CD4-positive, alpha-beta T cell treated with Interleukin-1 beta for 1 hour (primary cell): ENCODE measurements around the gene FGGY.
"Not testable (repeated sequence)": the region's sequence is repeated elsewhere in the genome, so short reads cannot be mapped to it uniquely, and the experiment has no call there.

Experiments
- DNase-seq, 2 donors: peaks; one replicate each; pipeline ENCODE4 v3.0.0-alpha.2; 2020 to 2022

FGGY gene

DNA sequence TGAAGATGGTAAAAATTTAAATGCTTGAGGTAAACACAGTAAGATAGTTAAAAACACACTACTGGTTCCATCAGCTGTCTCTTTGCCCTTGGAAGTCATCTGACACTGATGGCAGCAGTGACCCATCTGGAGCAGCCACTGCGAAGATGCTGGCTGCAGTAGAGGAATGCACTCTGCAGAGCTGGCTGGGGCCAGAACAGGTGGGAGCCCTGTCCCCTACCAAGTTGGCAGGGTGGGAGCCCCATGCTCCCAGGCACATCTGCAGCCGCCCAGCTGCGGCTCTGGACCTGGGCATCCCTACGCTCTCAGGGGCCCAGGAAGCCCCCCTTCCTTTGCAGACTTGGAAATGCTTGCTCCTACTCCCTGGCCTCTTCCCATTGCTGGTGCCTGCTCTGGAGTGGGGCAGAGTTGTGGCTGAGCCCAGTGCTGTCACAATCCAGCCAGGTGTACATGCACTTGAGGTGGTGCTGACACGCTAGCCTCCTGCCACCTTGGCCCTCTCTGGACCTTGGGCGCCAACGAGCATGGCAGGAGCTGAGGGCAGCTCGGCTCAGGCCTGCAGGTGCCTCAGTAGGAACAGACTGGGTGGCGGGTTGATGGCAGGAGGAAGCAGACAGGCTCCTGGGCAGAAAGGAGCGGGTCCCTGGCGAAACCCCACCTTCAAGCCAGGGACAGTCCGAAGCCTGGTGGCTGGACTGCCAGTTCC is 227.0 kb downstream of the FGGY start:
- no peak for DNase-seq

DNA sequence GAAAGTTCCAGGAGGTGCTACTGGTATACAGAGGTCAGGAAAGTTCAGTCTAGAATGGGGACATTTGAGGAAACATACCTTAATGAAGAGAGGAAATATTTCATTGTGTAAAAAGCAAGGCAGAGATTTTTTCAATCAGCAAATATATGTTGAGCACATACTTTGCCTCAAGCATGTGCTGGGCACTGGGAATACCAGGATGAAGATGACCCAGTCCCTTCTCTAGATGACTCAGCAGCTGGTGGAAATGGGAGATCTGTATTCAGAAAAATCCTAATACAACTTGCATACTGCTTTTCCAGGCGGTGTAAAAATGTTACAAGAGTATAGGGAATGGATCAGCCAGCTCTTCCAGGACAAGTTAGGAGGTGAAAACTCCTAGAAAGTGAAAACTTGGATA is 229.3 kb downstream of the FGGY start:
- no peak for DNase-seq

DNA sequence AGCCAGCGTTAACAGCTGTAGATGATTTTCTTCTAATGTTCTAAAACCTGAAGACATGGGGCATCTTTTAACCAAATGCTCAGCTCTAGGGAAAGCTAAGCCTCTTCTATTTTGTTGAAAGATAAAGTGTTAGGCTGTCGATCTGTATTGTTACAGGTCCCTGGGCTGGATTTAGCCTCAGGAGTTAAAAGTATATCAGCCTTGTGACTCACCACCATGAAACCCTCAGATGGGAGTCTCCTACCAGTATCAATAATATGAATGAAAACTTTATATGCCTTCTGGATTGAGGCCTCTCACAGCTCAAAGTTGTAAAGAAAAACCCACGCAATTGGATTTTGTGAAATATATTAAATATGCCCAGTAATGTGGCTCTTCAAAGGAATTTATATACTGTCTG is 231.6 kb downstream of the FGGY start:
- DNase-seq, result no peak

DNA sequence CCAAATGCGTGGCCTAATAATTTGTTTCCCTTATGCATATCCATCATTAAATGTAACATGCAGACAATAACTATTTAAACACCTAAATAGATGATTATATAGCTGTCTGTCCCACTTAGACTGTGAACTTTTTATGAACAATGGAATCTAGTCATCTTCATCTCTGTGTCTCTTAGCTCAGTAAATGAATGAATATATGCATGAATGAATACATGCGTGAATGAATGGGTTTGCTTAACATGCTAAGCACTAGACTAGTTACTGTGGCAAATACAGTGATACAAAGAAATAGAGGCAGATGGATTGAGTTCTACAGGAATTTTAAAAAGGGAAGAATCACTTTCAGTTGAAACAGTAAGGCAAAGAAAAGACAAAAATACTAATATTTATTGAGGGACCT is 232.0 kb downstream of the FGGY start:
- no peak for DNase-seq

DNA sequence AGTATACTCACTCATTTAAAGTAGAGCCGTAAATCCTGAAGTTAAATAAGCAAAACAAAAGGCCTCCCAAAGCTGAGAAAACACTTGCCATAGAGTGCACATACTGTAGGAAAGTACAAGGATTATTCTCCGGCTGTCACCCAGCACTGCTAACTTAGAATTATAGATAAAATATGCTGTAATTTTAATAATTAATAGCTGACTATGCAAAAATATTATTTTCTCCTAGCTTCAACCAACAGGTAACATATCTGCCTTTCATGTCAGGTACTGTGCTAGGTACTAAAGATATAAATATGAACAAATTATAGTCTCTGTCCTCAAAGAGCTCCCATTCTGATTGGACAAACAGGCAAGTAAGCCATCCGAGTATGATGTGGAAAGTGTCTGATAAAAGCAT is 233.2 kb downstream of the FGGY start:
- no peak for DNase-seq

DNA sequence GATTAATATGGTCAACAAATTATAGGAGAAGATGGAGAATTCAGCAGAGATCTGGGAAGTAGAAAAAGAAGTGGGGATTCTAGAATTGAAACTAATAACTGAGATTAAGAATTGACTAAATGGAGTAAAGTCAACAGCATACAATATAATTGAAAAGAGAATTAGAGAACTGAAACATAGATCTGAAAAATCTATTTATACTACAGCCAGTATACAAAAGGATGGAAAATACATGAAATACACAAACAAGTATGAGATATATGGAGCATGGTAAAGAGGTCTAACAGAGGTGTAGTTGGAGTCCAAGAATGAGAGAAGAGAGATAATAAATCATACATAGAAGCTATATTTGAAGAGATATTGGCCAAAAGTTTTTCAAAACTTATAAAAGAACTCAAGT is 235.2 kb downstream of the FGGY start:
- no peak for DNase-seq

DNA sequence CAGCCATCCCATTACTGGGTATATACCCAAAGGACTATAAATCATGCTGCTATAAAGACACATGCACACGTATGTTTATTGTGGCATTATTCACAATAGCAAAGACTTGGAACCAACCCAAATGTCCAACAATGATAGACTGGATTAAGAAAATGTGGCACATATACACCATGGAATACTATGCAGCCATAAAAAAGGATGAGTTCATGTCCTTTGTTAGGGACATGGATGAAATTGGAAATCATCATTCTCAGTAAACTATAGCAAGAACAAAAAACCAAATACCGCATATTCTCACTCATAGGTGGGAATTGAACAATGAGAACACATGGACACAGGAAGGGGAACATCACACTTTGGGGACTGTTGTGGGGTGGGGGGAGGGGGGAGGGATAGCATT is 241.6 kb downstream of the FGGY start:
- DNase-seq, result not testable (repeated sequence)

DNA sequence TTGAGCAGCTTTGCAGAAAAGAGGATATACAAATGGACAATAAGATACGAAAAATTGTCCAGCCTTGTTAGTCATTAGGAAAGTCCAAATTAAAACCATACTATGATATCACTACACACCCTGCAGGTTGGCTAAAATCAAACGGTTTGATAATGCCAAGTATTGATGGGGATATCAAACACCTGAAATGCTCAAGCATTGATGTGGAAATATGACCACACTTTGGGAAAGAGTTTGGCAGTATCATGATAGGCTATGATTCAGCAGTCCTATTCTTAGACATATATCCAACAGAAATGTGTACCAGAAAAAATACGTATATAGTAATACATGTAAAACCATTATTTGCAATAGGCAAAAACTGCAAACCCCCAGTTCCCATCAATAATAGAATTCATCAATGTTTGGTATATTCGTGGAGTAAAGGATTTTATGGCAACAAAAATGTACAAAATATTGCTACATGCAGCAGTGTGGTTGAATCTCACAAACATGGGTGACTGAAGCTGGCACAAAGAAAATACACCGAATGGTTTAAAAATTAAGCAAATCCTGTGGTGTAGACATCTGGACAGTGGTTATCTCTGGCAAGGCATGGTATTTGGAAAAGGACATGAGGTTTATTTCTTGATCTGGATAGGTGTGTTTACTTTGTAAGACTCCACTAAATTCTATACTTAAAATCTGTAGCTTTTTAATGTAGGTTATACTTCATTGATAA is 243.2 kb downstream of the FGGY start:
- DNase-seq, result no peak

DNA sequence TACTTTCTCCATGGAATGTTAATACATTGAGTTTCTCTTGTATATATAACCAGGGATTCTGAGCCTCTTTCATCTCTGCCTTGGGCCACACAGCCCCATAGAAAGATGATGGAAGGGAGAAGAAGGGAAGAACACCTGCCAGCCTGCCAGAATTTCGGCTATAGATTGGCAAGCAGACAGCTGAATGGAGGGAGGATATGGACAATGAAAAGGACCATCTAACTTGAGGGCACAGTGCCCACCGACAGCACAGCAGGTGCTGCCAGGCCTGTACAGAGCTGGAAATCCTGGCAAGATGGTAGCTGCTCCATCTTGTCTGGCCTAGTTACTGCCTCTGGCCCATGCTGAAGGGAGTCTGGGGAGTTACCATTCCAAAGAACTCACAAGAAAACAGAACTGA is 244.3 kb downstream of the FGGY start:
- no peak for DNase-seq

DNA sequence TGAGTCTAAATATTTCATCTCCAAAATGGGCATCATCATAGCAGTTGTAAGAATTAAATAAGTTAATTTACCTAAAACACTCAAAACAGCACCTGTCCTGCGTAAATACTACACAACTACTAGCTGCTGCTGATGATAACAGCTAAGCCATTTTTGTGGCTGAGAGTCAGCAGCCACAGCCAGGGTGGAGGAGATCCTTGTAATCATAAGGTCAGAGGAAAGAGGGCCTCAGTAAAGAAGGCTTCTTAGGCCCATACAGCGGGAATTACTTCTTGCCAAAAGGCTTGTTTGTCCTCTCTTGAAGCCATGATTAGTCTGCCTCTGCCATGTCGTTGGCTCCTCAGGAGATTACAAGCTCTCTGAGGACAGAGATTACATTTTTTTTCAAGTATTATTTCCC is 245.0 kb downstream of the FGGY start:
- DNase-seq, result no peak

DNA sequence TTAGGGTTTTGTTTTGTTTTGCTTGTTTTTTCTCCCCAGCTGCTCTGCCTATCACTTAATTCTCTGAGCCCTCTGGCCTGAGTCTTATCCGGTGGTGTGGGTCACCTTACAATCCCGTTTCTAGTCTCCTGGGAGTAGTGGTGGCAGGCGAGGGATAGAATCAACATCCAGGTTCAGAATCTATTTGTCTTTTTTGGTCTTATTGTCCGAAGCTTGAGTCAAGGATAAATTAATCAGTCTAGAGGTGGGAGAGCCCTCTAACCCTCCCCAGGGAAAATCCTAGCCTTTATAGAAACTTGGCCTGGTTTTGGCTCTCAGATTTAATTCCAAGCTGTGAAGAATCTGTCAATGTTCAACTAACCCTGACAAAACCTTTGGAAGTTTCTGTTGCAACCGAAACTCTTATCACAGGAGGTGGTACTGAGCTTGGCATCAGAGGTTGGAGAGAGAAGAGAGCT is 246.3 kb downstream of the FGGY start:
- no peak for DNase-seq

DNA sequence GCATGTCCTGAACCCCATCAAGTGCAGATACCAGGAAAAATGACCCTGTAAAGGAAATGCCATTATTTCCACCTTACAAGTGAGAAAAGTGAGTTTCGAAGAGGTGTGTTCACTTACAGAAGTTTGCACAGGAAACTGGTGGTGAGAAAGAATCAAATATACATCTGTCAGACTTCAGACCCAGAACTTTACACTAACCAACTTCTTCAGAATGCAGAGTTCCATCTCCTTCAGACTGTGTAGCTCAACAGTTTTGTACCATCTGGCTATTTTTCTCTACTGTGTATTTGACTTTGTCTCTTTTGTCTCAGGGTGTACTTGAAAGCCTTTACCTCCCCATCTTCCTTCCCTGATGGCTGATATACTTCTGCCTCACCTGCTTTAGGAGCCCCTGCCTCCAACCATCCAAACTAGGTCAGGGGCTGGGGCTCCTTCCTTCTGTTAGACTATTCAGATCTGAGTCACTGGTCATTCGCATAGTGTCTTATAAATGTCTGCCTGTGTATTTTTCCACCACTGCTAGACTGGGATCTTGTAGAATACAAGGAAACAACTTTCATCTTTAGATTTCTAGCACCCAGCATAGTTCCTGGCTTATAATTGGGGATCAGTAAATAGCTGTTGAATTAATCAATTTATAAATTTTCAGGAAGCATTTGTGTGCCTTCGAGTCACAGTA is 247.9 kb downstream of the FGGY start:
- DNase-seq, result no peak

DNA sequence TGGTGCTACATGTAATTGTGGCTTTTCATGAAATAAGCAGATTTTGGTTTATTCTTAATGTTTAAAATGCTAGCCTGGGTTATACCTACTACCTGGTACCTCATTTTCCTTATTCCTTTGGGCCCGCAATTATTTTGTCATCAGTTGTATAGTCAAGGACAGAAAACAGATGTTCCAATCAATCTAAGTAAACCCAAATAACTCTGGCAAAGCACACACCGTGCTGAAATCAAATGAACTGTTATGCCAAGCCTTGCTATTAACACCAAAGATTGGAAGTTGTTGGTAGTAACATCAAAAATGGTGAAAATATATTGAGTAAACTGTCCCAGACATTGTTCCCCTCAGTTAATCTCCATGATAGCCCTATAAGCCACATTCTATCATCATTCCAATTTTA is 248.9 kb downstream of the FGGY start:
- DNase-seq, result no peak

DNA sequence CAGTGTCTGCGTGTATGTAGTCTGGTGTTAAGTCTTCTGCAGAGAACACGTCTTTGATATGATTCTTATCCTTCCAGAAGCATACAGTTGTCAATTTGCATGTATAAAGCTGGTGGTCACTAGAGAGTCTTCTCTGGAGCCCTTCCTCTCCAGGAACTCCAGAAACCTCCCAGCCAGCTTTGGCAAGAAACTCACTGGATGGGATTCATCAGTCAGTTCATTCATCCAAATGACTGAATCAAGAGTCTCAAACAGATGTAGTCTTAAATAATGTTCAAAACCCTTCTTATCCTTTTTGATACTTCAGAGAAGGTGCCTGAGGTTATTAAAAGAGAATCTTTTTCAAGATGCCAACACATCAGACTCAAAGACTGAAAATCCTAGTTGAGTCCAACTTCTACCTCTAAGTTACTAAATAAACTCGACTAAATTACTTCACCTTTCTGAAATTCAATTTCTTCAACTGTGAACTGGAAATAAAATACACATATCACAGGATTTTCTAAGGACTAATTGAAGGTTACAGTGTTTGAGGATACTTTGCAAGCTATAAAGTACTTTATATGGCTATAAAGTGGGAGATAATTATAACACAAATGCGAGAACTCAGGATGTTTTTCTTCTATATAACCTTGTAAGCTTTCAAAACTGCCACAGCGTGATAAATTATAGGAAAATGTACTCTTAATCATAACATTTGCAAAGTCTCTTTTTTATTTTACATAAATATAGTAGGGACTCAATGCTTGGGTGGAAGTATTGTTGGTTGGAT is 252.4 kb downstream of the FGGY start:
- no peak for DNase-seq

DNA sequence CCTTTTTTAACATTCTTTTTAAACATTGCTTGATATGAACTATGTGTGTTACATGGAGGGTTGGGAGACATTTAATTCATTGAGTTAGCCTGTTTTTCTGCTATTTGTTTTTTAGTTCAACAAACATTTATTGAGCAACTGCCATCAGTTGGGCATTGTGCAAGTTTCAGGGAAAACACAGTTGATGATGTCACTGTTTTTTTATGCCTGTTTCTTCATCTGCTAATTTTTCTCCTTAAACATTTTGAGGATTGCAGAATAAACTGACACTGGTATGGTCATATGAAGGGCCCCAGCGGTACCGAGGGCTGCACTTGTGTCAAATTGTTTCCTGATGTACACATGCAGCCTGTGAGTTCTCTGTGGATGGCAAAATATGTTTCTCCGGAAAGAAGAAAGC is 253.0 kb downstream of the FGGY start:
- peak in 1 of 2 donors; percentile 38 for DNase-seq

DNA sequence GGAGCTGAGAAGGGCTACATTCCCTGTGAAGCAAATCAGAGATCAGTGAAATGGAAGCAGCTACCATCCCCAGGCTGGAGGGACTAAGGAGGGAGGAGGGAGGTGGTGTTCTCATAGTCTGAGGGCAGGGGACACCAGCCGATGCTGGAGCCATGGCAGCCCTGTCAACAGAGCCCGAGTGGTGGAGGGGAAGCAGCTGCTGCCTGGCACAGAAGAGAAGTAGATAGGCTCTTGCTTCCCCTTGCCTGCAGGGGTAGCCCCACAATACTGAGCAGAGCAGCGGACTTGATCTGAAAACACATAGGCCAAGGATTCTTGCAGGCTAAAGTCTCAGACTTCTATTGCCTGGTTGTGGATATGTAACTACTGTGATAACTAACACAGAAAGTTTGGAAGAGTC is 255.1 kb downstream of the FGGY start:
- DNase-seq, result peak in 1 of 2 donors; percentile 8

DNA sequence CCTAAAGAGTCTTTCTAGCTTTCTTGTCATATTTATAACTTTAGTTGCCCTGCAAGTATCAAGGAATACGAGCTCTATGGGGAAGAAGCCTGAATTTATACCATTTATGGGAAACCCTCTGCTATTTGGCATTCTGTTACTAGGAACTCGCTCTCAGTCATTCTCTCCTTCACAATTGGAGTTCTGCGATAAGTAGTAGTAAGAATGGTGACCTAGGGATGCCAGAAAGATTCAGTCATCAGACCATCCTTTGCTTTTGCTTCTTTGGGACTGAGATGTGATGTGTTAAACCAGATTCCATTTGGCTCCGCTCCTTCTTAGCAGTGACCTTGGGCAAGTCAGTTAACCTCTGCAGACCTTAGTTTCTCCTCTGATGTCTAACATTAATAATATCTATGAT is 256.5 kb downstream of the FGGY start:
- no peak for DNase-seq

DNA sequence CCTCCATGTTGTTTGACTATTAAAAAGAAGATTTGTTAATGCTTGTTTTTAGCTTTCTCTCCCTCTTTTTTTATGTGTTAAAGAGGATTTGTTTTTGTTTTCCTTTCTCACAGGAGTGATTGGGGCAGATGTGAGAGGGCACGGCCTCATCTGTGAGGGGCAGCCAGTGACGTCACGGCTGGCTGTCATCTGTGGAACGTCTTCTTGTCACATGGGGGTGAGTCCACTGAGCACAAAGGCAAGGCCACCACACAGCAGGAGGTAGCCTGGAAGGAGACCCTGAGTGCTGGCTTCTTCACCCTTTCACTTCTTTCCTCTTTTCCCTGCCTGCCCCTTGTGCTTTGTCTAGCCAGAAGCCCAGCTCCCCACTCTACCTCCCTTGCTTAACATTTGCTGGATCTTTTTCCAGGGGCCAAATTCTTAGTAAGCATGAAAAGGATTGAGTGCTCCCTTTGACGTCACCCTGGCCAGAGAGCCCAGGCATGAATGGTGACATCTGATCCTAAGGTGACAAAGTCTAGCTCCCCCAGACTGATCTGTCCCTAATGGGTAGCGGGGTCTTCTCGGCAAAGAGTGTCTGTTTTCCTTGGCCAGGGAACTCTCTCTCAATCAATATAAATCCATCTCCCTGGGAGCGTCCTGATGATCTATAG is 257.2 kb downstream of the FGGY start:
- DNase-seq, result no peak

DNA sequence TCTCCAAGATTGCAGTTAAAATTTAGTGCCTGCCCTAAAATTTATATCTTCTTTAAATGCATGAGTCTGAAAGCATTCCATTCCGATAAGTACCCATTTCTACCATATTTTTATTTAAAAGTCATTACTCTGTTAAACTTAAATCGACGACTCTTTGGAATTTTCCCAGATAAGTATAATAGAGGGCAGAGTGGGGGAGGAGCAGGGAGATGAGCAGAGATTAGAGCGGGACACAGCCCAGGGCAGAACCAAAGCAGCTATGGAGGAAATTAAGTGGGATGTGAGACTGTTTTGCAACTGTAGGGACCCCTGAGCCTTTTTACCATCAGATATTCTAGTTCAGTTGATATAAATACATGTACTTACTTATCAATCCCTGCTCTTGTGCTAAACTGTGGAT is 257.9 kb downstream of the FGGY start:
- DNase-seq, result no peak

DNA sequence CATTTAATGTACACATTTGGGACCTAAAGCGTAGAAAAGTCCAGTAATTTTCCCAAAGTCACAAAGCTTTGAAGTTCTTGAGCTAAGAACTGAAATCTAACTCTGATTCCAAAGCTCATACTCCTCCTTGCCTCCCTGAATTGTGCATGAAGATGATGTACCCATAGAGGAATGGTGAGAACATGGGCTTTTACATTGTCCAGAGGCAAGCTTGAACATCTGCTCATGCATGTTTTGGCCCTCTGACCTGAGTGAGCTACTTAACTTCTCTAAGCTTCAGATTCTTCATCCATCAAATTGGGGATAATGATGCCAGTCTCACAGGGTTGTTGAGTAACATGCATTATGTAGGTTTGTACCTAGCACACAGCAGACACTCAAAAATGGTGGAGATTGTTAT is 259.5 kb downstream of the FGGY start:
- DNase-seq, result no peak

DNA sequence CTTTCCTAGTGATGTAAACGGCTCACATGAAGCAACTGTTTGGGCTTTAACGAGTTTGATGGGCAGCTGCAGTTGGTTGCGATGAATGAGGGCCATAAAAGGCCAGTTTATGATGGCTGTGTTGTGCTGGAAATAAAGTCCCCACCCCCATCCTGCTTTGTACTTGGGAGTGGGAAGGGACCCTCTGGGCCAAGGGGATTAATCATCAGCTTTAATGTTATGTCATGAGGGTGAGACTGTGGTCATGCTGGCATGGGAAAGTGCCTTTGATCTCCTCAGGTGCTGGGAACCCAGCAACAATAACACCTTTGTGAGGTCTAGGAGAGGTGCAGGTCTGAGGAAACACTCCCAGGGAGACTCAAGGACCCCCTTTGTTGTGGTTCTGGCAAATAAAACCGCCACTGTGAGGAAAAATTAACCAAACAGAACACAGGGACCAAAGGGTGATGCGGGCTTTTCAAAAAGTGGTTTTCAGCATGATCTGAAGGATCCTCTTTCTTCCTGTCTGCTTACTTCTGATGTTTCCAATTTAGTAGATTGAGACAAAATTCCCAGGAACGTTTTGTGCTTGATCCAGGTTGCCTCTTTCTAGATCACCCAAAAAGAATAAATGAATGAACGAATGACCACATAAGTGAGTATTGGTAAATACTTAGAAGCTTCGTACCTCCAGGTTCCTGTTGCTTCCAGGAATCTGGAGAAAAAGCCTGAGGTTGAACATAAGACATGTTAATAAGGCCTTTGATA is 260.1 kb downstream of the FGGY start:
- DNase-seq, result no peak

DNA sequence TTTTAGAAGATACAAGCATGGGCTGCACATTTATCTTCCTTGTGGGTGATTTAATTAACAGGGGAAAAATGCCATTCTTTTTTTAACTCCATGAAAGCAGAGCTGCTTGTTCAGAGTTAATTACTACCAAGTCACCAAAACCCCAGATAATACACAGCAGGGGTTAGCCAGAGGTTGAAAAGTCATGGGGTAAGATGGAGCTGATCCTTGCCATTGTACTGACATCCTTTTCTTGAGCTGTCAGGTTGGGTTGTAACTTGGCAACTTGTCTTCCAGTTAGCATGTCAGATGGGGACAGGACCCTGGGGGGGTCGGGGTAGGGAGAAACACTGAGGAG is 260.6 kb downstream of the FGGY start:
- DNase-seq, result no peak
